NCI-H524 (cell line): ENCODE measurements around the gene GUF1.
"Not testable (repeated sequence)": the region's sequence is repeated elsewhere in the genome, so short reads cannot be mapped to it uniquely, and the experiment has no call there.

Experiments
- DNase-seq, 2 experiments: peaks; one replicate each; lab custom pipeline; 2025; lab: John Stamatoyannopoulos, UW

Gene GUF1

DNA sequence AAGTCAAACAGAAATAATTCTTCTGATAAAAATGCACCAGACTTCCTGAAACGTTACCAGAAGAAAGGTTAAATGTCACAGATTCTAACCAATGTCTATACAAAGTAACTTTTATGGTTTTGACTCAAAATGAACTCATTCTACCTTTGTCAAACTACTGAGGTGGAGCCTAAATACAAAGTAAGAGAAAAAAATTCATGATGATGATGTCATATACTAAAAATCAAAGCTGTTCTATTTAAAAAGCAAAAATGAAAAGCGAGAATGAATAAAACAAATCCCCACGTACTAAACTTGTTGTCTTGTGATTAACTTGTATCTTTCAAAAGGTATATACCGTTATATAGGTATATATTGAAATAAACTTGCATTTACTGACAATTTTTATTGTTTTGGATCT, 26.5 kb downstream of the GUF1 start:
- no peak for DNase-seq

DNA sequence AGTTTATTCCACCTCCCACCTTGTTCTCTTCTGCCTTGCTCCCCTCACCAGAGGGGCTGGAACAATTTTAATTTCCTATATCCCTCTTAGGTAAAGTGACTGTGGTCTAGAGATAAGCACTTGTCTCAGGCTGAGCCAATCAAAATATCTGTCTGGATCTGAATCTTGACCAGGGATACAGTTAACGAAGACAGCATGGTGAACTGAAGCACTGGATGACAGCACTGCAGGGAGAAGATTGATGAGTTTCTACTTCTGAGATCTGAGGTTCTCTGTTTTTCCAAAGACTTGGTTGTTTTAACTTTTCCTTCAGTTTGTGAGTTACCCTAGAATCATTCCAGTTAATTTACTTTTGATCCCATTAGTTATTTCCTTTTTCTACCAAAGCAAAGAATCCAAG, 34.9 kb downstream of the GUF1 start:
- no peak for DNase-seq

DNA sequence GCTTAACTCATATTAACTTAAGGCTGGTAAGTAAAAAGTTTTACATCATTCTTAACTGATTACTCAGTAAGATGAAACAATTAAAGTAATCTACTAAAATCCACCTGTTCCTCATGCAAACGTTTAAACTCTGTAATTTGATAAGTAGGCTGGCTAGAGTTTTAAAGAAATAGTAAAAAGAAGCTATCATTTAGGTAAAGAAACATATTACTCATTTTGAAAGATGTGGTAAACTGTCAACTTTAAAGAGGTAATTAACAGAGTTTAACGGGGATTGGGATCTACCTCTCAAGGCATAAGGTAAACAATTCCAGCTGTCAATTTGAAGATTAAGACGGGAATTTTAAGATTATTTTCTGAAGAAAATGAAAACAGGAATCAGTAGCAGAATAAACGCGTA, 38.4 kb downstream of the GUF1 start:
- DNase-seq, result peak in 1 of 2 experiments; percentile 35

DNA sequence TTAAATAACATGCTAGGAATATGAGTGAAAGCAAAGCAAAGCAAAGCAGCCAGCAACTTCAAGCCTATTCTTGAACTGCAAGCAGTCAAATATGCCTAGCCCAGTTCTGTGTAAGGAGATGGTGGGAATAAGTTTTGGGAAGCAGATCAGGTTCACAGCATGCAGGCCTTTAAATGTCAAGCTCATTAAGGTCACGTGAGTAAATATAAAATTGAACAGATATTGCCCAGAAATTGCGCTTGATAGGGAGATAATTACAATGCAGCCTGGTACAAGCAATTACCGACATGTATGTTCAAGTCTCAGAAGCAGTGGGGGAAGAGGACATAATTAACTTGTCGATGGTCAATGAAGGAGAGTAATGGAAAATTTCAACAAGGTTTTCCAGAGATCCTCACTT, 42.2 kb downstream of the GUF1 start:
- no peak for DNase-seq

DNA sequence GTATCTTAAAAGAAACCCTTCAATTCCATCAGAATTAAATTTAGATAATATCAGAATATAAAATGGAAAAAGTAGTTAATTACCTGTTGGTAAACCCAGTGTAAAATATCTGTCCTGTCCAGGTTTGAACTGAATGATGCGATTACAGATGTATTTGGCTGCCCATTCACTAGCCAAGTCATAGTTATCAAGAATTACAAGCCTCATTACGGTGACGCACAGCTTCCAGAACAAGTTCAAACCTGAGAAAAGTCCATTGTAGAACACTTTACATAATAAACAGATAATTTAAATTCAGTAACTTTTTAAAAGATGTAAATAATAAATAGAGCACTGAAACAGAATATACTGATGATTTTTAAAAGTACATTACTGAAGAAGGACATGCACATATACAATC, 43.8 kb downstream of the GUF1 start:
- no peak for DNase-seq

DNA sequence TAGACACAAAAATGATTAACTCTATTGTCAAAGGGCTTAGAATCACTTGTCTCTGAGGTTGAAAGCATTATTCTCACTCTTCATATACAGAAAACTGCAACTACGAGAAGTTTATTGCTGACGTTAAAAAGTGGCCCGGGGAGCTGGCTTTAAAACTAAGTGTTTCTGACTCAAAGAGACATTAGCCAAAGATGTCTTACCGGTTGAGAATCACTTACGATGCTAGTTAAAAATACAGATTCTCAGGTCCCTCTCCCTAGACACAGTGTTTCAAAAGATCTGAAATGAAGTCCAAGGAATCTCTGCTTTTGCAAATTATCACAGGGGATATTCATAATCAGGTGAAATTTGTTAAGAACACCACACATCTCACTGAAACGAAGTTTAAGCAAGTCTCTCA, 46.9 kb downstream of the GUF1 start:
- no peak for DNase-seq

DNA sequence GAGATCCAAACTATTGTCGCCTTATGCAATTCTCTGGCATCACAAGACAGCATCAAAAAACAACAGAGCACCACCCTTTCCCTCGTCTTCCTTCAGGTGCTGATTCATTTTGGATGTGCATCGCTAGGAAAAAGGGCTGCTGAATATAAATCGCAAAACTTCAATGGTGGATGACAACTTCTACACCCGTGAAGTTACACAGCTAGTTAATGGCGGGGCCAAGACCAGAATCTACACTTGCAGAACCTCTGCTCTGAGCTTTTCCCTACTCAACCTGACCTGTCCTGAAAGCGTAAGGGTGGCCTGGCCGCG, 47.5 kb downstream of the GUF1 start:
- DNase-seq, result no peak

DNA sequence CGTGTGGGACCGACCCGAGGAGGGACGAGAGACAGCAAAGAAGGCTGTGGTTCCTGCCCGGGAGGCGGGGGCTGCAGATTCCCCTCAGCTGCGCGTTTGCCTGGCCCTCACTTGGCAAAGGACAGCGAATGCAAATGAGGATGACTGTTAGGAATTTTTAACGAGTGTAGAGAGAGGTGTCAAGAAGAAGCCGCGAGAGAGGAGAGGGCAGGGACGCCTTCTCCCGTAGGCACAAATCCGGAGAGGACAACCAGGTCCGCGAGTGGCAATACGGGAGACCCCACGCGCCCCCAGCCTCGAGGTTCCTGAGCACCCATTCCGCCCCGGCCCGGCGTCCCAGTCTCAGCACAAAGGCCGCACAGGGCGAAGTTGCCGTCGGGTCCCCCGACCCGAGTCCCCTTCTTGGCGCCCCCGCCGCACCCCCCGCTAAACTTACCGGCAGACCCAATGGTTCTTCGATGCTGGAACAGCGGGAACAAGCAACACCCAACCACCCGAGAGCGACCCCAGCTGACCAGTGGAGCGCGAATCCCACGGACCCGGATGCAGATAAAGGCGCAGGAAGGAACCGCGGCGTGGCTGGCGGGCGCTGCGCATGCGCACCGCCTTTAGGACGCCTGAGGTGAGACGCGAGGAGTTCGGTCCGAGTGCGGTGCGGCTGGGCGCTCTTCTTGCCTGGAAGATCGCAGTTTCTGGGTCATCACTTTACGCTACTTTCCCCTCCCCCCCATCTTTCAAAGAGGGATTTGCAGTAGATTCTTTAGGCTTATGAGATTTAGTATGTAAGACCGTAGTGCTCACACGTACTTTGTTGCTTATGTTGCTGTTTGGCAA, 48.0 kb downstream of the GUF1 start, which contains the start of gene GNPDA2:
TSS of gene GNPDA2 (minus strand) at position 519 of the 834 bp plus-strand sequence. CDS start 4,349 bp downstream, outside the sequence.
- DNase-seq, result peak; percentile 88 to 95

DNA sequence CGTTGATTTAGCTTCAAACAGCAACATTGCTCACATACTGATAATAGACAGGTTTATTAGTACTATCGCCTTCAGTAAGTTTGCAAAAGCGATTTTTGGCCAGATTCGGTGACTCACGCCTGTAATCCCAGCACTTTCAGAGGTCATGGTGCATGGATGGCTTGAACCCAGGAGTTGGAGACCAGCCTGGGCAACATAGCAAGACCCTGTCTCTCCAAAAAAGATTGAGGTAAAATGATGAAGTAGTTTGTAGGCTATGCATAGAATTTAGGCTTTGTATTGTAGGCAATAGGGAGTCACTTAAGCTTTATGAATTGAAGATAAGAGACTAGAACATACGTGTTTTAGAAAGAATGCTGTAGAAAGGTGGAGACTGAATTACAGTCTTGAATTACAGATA, 49.3 kb downstream of the GUF1 start:
- DNase-seq, result no peak

DNA sequence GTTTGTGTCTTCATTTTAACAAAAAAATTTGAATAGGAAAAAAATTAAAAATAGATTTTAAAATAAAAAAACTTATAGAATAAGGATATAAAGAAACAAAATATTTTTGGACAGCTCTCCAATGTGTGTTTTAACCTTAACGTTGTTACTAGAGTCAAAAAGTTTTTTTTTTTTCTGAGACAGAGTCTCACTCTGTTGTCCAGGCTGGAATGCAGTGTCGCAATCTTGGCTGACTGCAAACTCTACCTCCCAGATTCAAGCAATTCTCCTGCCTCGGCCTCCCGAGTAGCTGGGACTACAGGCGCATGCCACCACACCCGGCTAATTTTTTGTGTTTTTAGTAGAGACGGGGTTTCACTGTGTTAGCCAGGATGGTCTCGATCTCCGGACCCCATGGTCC, 50.5 kb downstream of the GUF1 start:
- not testable (repeated sequence) for DNase-seq

DNA sequence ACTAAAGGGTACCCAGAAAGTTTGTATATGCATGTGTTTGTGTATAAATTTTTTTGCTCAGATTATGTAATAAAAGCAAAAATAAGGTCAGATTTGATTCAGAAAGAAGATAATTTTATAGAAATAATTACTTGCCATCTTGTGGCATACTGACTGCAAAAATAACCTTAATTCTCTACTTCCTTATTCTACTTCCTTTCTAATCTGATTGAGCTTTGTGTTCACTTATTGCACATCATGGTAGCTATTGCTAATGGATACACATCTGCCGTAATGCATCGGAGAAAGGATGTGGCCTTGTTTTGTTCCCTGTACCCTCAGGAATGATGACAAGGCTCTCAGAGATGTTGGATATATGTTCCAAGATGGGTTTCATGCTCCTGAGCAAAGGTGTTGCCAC, 58.7 kb downstream of the GUF1 start:
- no peak for DNase-seq

DNA sequence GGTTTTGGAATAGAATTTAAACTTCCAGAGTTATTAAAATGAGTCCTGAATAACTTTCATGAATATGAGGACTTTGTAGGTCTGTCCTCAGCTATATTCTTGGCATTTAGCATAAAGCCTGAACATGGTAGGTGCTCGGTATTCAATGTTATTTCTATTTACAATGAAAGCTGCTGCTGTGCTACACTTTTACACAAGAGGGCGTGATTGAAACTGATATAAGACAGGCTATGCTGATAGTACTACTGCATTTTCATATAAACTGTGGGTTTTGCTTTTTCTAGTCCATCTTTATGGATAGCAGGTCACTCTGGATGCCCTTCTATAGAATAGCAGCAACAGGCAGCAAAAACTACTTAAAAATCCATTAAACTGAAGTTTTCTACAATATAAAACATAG, 60.4 kb downstream of the GUF1 start:
- peak in 1 of 2 experiments; percentile 35 for DNase-seq

DNA sequence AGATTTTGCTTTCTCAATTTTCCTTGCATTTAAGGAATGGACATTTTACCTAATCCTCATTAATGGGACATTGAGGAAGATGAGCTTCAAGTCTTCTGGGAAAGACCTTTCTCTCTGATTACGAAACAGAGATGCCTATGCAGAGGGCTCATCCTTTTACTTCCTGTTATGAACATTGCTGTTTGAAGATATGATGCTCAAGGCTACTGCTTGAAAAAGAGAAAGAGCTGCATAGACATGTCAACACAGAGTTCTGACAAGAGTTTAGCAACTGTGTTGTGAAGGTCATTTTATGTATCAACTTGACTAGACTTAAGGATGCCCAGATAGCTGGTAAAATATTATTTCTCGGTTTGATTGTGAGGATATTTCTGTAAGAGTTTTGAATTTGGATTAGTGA, 62.0 kb downstream of the GUF1 start:
- no peak for DNase-seq
